H1 (cell line): ENCODE data around the gene ZNF700.

ENCODE experiments used
- BCL11A ChIP-seq, 2 experiments: IDR thresholded peaks; one replicate each; pipeline ENCODE4 v1.6.1; 2011; ENCODE audit warnings: low read depth in 2 of 2, low read length in 2 of 2, mild to moderate bottlenecking in 2 of 2
- BRCA1 ChIP-seq: IDR thresholded peaks from 2 replicates; pipeline ENCODE4 v1.6.1; 2012; ENCODE audit warnings: low read depth, low read length, improper control_type of control experiment
- CBX8 ChIP-seq: fragments of 300-800, 300-1000 bp; sonication (generic); IDR thresholded peaks from 2 replicates; pipeline ENCODE4 v1.7.1; 2016; ENCODE audit warnings: low read depth, low read length, borderline replicate concordance
- CREB1 ChIP-seq: IDR thresholded peaks from 2 replicates; pipeline ENCODE4 v1.6.1; 2012; ENCODE audit warnings: inconsistent platforms
- POLR2A ChIP-seq, 2 experiments: IDR thresholded peaks; 1 replicate in 1 of 2; 2 replicates in 1 of 2; pipeline ENCODE4 v1.6.1; 2011; ENCODE audit warnings: low read depth in 2 of 2, low read length in 2 of 2, mild to moderate bottlenecking in 2 of 2; ENCODE audit errors: control extremely low read depth in 1 of 2
- SP2 ChIP-seq: IDR thresholded peaks from 2 replicates; pipeline ENCODE4 v1.6.1; 2012; ENCODE audit warnings: mild to moderate bottlenecking, low read length, inconsistent platforms
- TF ChIP-seq, protein P1 (sequence below), 3 experiments: IDR thresholded peaks; 1 replicate in 2 of 3; 2 replicates in 1 of 3; pipeline versions ENCODE4 v1.5.1 to v1.6.1; 2011; ENCODE audit warnings: low read length in 3 of 3, mild to moderate bottlenecking in 3 of 3, inconsistent platforms in 2 of 3, low read depth in 1 of 3, moderate library complexity in 1 of 3; ENCODE audit not compliant: insufficient read depth in 1 of 3; ENCODE audit errors: control extremely low read depth in 1 of 3

DNA sequence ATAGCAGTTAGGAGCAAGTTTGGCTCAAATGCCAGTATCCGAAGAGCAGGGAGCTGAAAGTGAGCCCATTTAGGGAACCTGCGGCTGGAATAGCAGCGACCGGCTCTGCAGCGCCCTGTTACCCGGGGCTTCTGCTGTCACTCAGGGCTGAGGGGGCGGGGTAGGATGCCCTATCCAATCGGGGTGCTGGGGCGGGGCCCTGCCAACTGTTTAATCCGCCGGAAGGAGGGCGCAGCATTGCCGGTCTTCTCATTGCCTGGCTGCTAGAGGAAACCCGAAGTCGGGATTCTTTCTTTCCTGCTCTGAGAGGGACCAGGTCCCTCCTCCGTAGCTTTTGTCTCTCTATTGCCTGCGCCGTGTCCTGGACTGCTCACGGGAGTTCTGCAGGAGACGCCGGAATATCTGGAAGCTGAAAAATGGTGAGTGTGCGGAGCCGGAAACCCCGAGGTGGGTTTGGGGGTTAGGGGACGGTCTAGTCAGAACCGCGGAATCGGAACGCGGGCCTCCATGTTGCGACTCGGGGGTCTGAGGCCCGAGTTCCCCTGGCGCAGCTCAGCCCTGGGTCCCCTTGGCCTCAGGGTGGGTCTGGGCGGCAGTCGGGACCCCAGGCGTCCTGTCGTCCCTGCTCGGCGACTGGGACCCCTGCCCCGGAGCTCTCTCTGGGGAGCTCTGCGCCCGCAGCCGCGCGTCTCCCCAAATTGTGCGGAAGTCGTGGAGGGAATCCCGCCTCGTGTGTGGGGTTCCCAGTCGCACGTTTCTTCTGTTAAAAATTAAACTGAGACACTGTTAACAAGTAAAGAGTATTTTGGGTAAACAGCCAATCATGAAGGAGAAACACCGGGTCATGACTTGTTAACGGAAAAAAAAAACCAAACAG, 62.7 kb downstream of the ZNF700 start:
- TF ChIP-seq BCL11A (IDR thresholded peaks at IDR 0.05; ENCODE audit: low read depth in 2 of 2, low read length in 2 of 2): no peak
- TF ChIP-seq POLR2A (IDR thresholded peaks at IDR 0.05; ENCODE audit: control extremely low read depth in 1 of 2, low read depth in 2 of 2, low read length in 2 of 2): peak; percentile 95 to 96
- TF ChIP-seq, protein P1, sequence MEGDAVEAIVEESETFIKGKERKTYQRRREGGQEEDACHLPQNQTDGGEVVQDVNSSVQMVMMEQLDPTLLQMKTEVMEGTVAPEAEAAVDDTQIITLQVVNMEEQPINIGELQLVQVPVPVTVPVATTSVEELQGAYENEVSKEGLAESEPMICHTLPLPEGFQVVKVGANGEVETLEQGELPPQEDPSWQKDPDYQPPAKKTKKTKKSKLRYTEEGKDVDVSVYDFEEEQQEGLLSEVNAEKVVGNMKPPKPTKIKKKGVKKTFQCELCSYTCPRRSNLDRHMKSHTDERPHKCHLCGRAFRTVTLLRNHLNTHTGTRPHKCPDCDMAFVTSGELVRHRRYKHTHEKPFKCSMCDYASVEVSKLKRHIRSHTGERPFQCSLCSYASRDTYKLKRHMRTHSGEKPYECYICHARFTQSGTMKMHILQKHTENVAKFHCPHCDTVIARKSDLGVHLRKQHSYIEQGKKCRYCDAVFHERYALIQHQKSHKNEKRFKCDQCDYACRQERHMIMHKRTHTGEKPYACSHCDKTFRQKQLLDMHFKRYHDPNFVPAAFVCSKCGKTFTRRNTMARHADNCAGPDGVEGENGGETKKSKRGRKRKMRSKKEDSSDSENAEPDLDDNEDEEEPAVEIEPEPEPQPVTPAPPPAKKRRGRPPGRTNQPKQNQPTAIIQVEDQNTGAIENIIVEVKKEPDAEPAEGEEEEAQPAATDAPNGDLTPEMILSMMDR (IDR thresholded peaks at IDR 0.05; ENCODE audit: control extremely low read depth in 1 of 3, insufficient read depth in 1 of 3, low read depth in 1 of 3, low read length in 3 of 3): no peak
- no peak for TF ChIP-seq CREB1
- no peak for TF ChIP-seq CBX8
- TF ChIP-seq BRCA1: no peak
- no peak for TF ChIP-seq SP2
